ENCODE data around the gene VASH2.

The VASH2 gene

GRCh38 chr1:212943393-212943710 is 7.0 kb upstream of the VASH2 start:
- Histone ChIP-seq H3F3A (ENCODE audit: insufficient read depth, low read length) (no peaks in the 10 kb centered on the region), H3K79me2 (ENCODE audit: insufficient read depth, low read length) (no peaks in the 10 kb centered on the region), H3K9ac (ENCODE audit: low read length) (no peak overlapping the region), H4K20me1 (ENCODE audit: insufficient read depth, low read length) (no peaks in the 10 kb centered on the region), H3K4me2 (ENCODE audit: low read length) (no peak overlapping the region), H3K36me3 (ENCODE audit: insufficient read depth, low read length) (no peaks in the 10 kb centered on the region), H3K27me3 (ENCODE audit: insufficient read depth, low read length) (no peaks in the 10 kb centered on the region), H3K27ac (ENCODE audit: low read depth, low read length, poor library complexity, severe bottlenecking) (no peak overlapping the region), H3K9me3 (ENCODE audit: low read length) (no peaks in the 10 kb centered on the region), H3K4me3 (ENCODE audit: low read depth, low read length, poor library complexity, severe bottlenecking) (no peak overlapping the region), H3K4me1 (ENCODE audit: insufficient read depth, low read length, severe bottlenecking) (no peaks in the 10 kb centered on the region), H2AFZ (ENCODE audit: low read length) (no peak overlapping the region), H3K9me2 (ENCODE audit: low read depth, low read length) (no peaks in the 10 kb centered on the region)
- TF ChIP-seq, protein P1, sequence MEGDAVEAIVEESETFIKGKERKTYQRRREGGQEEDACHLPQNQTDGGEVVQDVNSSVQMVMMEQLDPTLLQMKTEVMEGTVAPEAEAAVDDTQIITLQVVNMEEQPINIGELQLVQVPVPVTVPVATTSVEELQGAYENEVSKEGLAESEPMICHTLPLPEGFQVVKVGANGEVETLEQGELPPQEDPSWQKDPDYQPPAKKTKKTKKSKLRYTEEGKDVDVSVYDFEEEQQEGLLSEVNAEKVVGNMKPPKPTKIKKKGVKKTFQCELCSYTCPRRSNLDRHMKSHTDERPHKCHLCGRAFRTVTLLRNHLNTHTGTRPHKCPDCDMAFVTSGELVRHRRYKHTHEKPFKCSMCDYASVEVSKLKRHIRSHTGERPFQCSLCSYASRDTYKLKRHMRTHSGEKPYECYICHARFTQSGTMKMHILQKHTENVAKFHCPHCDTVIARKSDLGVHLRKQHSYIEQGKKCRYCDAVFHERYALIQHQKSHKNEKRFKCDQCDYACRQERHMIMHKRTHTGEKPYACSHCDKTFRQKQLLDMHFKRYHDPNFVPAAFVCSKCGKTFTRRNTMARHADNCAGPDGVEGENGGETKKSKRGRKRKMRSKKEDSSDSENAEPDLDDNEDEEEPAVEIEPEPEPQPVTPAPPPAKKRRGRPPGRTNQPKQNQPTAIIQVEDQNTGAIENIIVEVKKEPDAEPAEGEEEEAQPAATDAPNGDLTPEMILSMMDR (IDR thresholded peaks at IDR 0.05; ENCODE audit: low read length) = no peak
- TF ChIP-seq EZH2 (IDR thresholded peaks at IDR 0.05; ENCODE audit: borderline replicate concordance, low read length) = no peak

DNA sequence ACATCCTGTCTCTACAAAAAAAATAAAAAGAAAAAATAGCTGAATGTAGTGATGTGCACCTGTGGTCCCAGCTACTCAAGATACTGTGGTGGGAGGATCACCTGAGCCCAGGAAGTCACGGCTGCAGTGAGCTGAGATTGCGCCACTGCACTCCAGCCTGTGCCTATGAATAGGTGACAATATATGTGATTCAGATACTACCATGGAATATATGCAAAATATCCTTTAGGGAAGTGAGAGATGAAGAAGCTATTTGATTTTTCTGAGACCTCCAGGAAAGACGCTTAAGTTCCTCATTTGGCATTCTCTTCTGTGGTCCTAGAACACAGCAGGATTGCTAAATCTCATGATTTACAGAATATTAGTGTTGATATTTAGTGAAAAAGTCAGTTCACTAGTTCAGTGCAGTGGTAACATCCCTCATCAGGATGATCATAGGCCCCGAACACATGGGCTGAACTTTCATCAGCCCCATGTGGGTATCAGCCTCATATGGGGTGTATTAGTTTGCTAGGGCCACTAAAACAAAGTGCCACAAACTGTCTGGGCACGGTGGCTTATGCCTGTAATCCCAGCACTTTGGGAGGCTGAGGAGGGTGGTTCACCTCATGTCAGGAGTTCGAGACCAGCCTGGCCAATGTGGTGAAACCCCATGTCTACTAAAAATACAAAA is 6.0 kb upstream of the VASH2 start:
- Histone ChIP-seq H3F3A (ENCODE audit: insufficient read depth, low read length) (no peaks in the 10 kb centered on the region), H3K4me3 (ENCODE audit: low read depth, low read length, poor library complexity, severe bottlenecking) (no peak overlapping the region), H3K4me2 (ENCODE audit: low read length) (no peak overlapping the region), H3K27ac (ENCODE audit: low read depth, low read length, poor library complexity, severe bottlenecking) (no peak overlapping the region), H3K9me3 (ENCODE audit: low read length) (no peaks in the 10 kb centered on the region), H3K4me1 (ENCODE audit: insufficient read depth, low read length, severe bottlenecking) (no peaks in the 10 kb centered on the region), H4K20me1 (ENCODE audit: insufficient read depth, low read length) (no peaks in the 10 kb centered on the region), H3K9me2 (ENCODE audit: low read depth, low read length) (no peaks in the 10 kb centered on the region), H2AFZ (ENCODE audit: low read length) (no peak overlapping the region), H3K9ac (ENCODE audit: low read length) (no peak overlapping the region), H3K27me3 (ENCODE audit: insufficient read depth, low read length) (peaks cover 6% of the 10 kb centered on the region; the same call in 1 of the 2 replicates), H3K36me3 (ENCODE audit: insufficient read depth, low read length) (no peaks in the 10 kb centered on the region), H3K79me2 (ENCODE audit: insufficient read depth, low read length) (no peaks in the 10 kb centered on the region)
- TF ChIP-seq, protein P1 (IDR thresholded peaks at IDR 0.05; ENCODE audit: low read length) = no peak
- no peak for TF ChIP-seq EZH2 (IDR thresholded peaks at IDR 0.05; ENCODE audit: borderline replicate concordance, low read length)

DNA sequence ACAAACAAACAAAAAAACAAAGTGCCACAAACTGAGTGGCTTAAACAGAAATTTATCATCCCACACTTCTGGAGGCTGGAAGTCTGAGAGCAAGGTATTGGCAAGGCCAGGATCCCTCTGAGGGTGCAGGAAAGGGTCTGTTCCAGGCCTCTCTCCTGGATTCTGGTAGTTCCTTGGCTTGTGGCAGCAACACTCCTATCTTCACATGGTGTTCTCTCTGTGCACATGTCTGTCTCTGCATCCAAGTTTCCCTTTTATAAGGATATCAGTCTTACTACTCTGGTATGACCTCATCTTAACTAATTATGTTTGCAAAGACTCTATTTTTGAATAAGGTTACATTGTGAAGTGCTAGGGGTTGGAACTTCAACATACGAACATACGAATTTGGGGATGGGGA is 5.3 kb upstream of the VASH2 start:
- Histone ChIP-seq H3K9ac (ENCODE audit: low read length) (no peak overlapping the region), H3K27ac (ENCODE audit: low read depth, low read length, poor library complexity, severe bottlenecking) (no peak overlapping the region)

More for the DNA sequence above, 5.3 kb upstream of the VASH2 start:
- Histone ChIP-seq H3K36me3 (ENCODE audit: insufficient read depth, low read length) (no peaks in the 10 kb centered on the region), H3K9me3 (ENCODE audit: low read length) (no peaks in the 10 kb centered on the region), H3K4me2 (ENCODE audit: low read length) (no peak overlapping the region), H3F3A (ENCODE audit: insufficient read depth, low read length) (no peaks in the 10 kb centered on the region), H3K4me1 (ENCODE audit: insufficient read depth, low read length, severe bottlenecking) (no peaks in the 10 kb centered on the region), H3K9me2 (ENCODE audit: low read depth, low read length) (no peaks in the 10 kb centered on the region), H3K4me3 (ENCODE audit: low read depth, low read length, poor library complexity, severe bottlenecking) (no peak overlapping the region), H3K79me2 (ENCODE audit: insufficient read depth, low read length) (no peaks in the 10 kb centered on the region), H4K20me1 (ENCODE audit: insufficient read depth, low read length) (no peaks in the 10 kb centered on the region), H2AFZ (ENCODE audit: low read length) (no peak overlapping the region), H3K27me3 (ENCODE audit: insufficient read depth, low read length) (peaks cover 6% of the 10 kb centered on the region; the same call in 1 of the 2 replicates)
- TF ChIP-seq, protein P1 (IDR thresholded peaks at IDR 0.05; ENCODE audit: low read length) = no peak
- TF ChIP-seq EZH2 (IDR thresholded peaks at IDR 0.05; ENCODE audit: borderline replicate concordance, low read length) = no peak

Measured in OCI-LY1 (cell line).